ENCODE data around the gene TBCK. TPM values are rescaled to one million over a fixed set of nuclear protein-coding genes. Genes with fewer than 3 reads are reported as not detected.
A peak's percentile ranks its signal among the peaks of the same experiment; 100 is the strongest.
"Not testable (repeated sequence)": the region's sequence is repeated elsewhere in the genome, so short reads cannot be mapped to it uniquely, and the experiment has no call there.

The TBCK gene
- polyA plus RNA-seq, 1 donor, result 29.0 TPM

- H3K36me3 ChIP-seq (ENCODE audit: control insufficient read depth, insufficient read depth, low read length), result no peaks in the 10 kb centered on the region
- no peaks in the 10 kb centered on the region for H3K9me3 ChIP-seq (ENCODE audit: control insufficient read depth, low read depth, low read length)
- no peaks in the 10 kb centered on the region for H3K4me1 ChIP-seq (ENCODE audit: control insufficient read depth, insufficient read depth, low read length)
- H3K27ac ChIP-seq (ENCODE audit: low read length), result no peak overlapping the region
- DNase-seq, result no peak
- no peak overlapping the region for H3K4me3 ChIP-seq (ENCODE audit: low read length)
- WGBS (ENCODE audit: insufficient coverage, low lambda C conversion rate), result 100% methylated on average over 1 of the region's 2 CpGs
- H3K27me3 ChIP-seq (ENCODE audit: control insufficient read depth, insufficient read depth, low read length), result no peaks in the 10 kb centered on the region
Observed at GRCh38 chr4:106126062-106126461, 189.9 kb downstream of the TBCK start.

GRCh38 chr4:106119949-106120555, 196.0 kb downstream of the TBCK start:
- no CpG with 5 or more reads among the region's 28 CpGs for WGBS (ENCODE audit: insufficient coverage, low lambda C conversion rate)
- H3K36me3 ChIP-seq (ENCODE audit: control insufficient read depth, insufficient read depth, low read length); H3K4me1 ChIP-seq (ENCODE audit: control insufficient read depth, insufficient read depth, low read length); H3K27me3 ChIP-seq (ENCODE audit: control insufficient read depth, insufficient read depth, low read length); H3K4me3 ChIP-seq (ENCODE audit: low read length); H3K9me3 ChIP-seq (ENCODE audit: control insufficient read depth, low read depth, low read length); DNase-seq; H3K27ac ChIP-seq (ENCODE audit: low read length): not testable (repeated sequence)

GRCh38 chr4:106116025-106116424, 200.0 kb downstream of the TBCK start:
- H3K27me3 ChIP-seq (ENCODE audit: control insufficient read depth, insufficient read depth, low read length), result no peaks in the 10 kb centered on the region
- H3K36me3 ChIP-seq (ENCODE audit: control insufficient read depth, insufficient read depth, low read length), result peaks cover 18% of the 10 kb centered on the region
- no peak overlapping the region for H3K27ac ChIP-seq (ENCODE audit: low read length)
- no peak for DNase-seq
- H3K9me3 ChIP-seq (ENCODE audit: control insufficient read depth, low read depth, low read length), result peaks cover 18% of the 10 kb centered on the region
- no peak overlapping the region for H3K4me3 ChIP-seq (ENCODE audit: low read length)
- whole genome bisulfite sequencing (ENCODE audit: insufficient coverage, low lambda C conversion rate), result no CpG with 5 or more reads among the region's 2 CpGs
- no peaks in the 10 kb centered on the region for H3K4me1 ChIP-seq (ENCODE audit: control insufficient read depth, insufficient read depth, low read length)

GRCh38 chr4:106114270-106114669, 201.7 kb downstream of the TBCK start:
- peaks cover 27% of the 10 kb centered on the region for H3K36me3 ChIP-seq (ENCODE audit: control insufficient read depth, insufficient read depth, low read length)
- 100% methylated on average over 1 of the region's 8 CpGs for WGBS (ENCODE audit: insufficient coverage, low lambda C conversion rate)
- DNase-seq, result no peak
- H3K27ac ChIP-seq (ENCODE audit: low read length), result no peak overlapping the region
- H3K4me1 ChIP-seq (ENCODE audit: control insufficient read depth, insufficient read depth, low read length), result no peaks in the 10 kb centered on the region
- H3K27me3 ChIP-seq (ENCODE audit: control insufficient read depth, insufficient read depth, low read length), result no peaks in the 10 kb centered on the region
- H3K4me3 ChIP-seq (ENCODE audit: low read length), result no peak overlapping the region
- peaks cover 31% of the 10 kb centered on the region for H3K9me3 ChIP-seq (ENCODE audit: control insufficient read depth, low read depth, low read length)

- not testable (repeated sequence) for H3K4me3 ChIP-seq (ENCODE audit: low read length); H3K4me1 ChIP-seq (ENCODE audit: control insufficient read depth, insufficient read depth, low read length); H3K27me3 ChIP-seq (ENCODE audit: control insufficient read depth, insufficient read depth, low read length); H3K27ac ChIP-seq (ENCODE audit: low read length)
- Histone ChIP-seq H3K36me3 (ENCODE audit: control insufficient read depth, insufficient read depth, low read length) (peaks cover 27% of the 10 kb centered on the region), H3K9me3 (ENCODE audit: control insufficient read depth, low read depth, low read length) (peaks cover 40% of the 10 kb centered on the region)
- peak; percentile 4 to 20 for DNase-seq
- no CpG with 5 or more reads among the region's 2 CpGs for WGBS (ENCODE audit: insufficient coverage, low lambda C conversion rate)
Observed at GRCh38 chr4:106111778-106112469, 204.1 kb downstream of the TBCK start.

GRCh38 chr4:106109929-106110328, 206.1 kb downstream of the TBCK start:
- no peaks in the 10 kb centered on the region for H3K27me3 ChIP-seq (ENCODE audit: control insufficient read depth, insufficient read depth, low read length)
- peaks cover 44% of the 10 kb centered on the region for H3K9me3 ChIP-seq (ENCODE audit: control insufficient read depth, low read depth, low read length)
- H3K4me1 ChIP-seq (ENCODE audit: control insufficient read depth, insufficient read depth, low read length), result no peaks in the 10 kb centered on the region
- peaks cover 30% of the 10 kb centered on the region for H3K36me3 ChIP-seq (ENCODE audit: control insufficient read depth, insufficient read depth, low read length)
- no peak overlapping the region for H3K4me3 ChIP-seq (ENCODE audit: low read length)
- no peak overlapping the region for H3K27ac ChIP-seq (ENCODE audit: low read length)
- no peak for DNase-seq
- 50% methylated on average over 1 of the region's 6 CpGs for WGBS (ENCODE audit: insufficient coverage, low lambda C conversion rate)

GRCh38 chr4:106105697-106106096, 210.3 kb downstream of the TBCK start:
- WGBS (ENCODE audit: insufficient coverage, low lambda C conversion rate), result 100% methylated on average over 2 of the region's 4 CpGs

GRCh38 chr4:106104276-106104675, 211.7 kb downstream of the TBCK start:
- peaks cover 11% of the 10 kb centered on the region for H3K36me3 ChIP-seq (ENCODE audit: control insufficient read depth, insufficient read depth, low read length)
- WGBS (ENCODE audit: insufficient coverage, low lambda C conversion rate), result no CpG with 5 or more reads among the region's 1 CpG

More at GRCh38 chr4:106105697-106106096, 210.3 kb downstream of the TBCK start:
- no peak overlapping the region for H3K4me3 ChIP-seq (ENCODE audit: low read length)
- H3K27me3 ChIP-seq (ENCODE audit: control insufficient read depth, insufficient read depth, low read length), result no peaks in the 10 kb centered on the region
- no peak for DNase-seq
- H3K9me3 ChIP-seq (ENCODE audit: control insufficient read depth, low read depth, low read length), result peaks cover 27% of the 10 kb centered on the region
- H3K36me3 ChIP-seq (ENCODE audit: control insufficient read depth, insufficient read depth, low read length), result peaks cover 17% of the 10 kb centered on the region
- peaks cover 4% of the 10 kb centered on the region for H3K4me1 ChIP-seq (ENCODE audit: control insufficient read depth, insufficient read depth, low read length)
- H3K27ac ChIP-seq (ENCODE audit: low read length), result no peak overlapping the region

GRCh38 chr4:106096454-106096853, 219.6 kb downstream of the TBCK start:
- peaks cover 8% of the 10 kb centered on the region for H3K9me3 ChIP-seq (ENCODE audit: control insufficient read depth, low read depth, low read length)
- no peak overlapping the region for H3K4me3 ChIP-seq (ENCODE audit: low read length)
- no peaks in the 10 kb centered on the region for H3K4me1 ChIP-seq (ENCODE audit: control insufficient read depth, insufficient read depth, low read length)
- H3K27ac ChIP-seq (ENCODE audit: low read length), result no peak overlapping the region
- WGBS (ENCODE audit: insufficient coverage, low lambda C conversion rate), result no CpG with 5 or more reads among the region's 1 CpG
- DNase-seq, result no peak
- H3K27me3 ChIP-seq (ENCODE audit: control insufficient read depth, insufficient read depth, low read length), result no peaks in the 10 kb centered on the region
- peaks cover 2% of the 10 kb centered on the region for H3K36me3 ChIP-seq (ENCODE audit: control insufficient read depth, insufficient read depth, low read length)

More at GRCh38 chr4:106104276-106104675, 211.7 kb downstream of the TBCK start:
- Histone ChIP-seq H3K27me3 (ENCODE audit: control insufficient read depth, insufficient read depth, low read length) (no peaks in the 10 kb centered on the region), H3K9me3 (ENCODE audit: control insufficient read depth, low read depth, low read length) (peaks cover 13% of the 10 kb centered on the region), H3K27ac (ENCODE audit: low read length) (no peak overlapping the region), H3K4me1 (ENCODE audit: control insufficient read depth, insufficient read depth, low read length) (peaks cover 4% of the 10 kb centered on the region), H3K4me3 (ENCODE audit: low read length) (no peak overlapping the region)
- no peak for DNase-seq

- no CpG with 5 or more reads among the region's 2 CpGs for WGBS (ENCODE audit: insufficient coverage, low lambda C conversion rate)
- no peak overlapping the region for H3K4me3 ChIP-seq (ENCODE audit: low read length)
- DNase-seq, result no peak
- H3K27me3 ChIP-seq (ENCODE audit: control insufficient read depth, insufficient read depth, low read length), result no peaks in the 10 kb centered on the region
- peaks cover 10% of the 10 kb centered on the region for H3K36me3 ChIP-seq (ENCODE audit: control insufficient read depth, insufficient read depth, low read length)
- peaks cover 16% of the 10 kb centered on the region for H3K9me3 ChIP-seq (ENCODE audit: control insufficient read depth, low read depth, low read length)
- H3K27ac ChIP-seq (ENCODE audit: low read length), result no peak overlapping the region
- H3K4me1 ChIP-seq (ENCODE audit: control insufficient read depth, insufficient read depth, low read length), result no peaks in the 10 kb centered on the region
Observed at GRCh38 chr4:106095408-106095807, 220.6 kb downstream of the TBCK start.
